PFSK-1 (cell line): ENCODE measurements around the gene CNTNAP2.

Experiments used
- FOXP2 ChIP-seq: optimal IDR thresholded peaks from 2 replicates; pipeline ENCODE3; 2011; ENCODE audit warnings: borderline replicate concordance, control low read depth, inconsistent platforms; ENCODE audit not compliant: insufficient read depth; ENCODE audit errors: extremely low read length, extremely low read depth
- POLR2AphosphoS5 ChIP-seq: IDR thresholded peaks from 2 replicates; pipeline ENCODE4 v1.6.1; 2012; ENCODE audit warnings: low read depth, mild to moderate bottlenecking, control low read depth, low read length, moderate library complexity
- SIN3A ChIP-seq: IDR thresholded peaks from 2 replicates; pipeline ENCODE4 v1.6.1; 2012; ENCODE audit warnings: mild to moderate bottlenecking, low read length, moderate library complexity, borderline replicate concordance; ENCODE audit not compliant: insufficient read depth
- TAF1 ChIP-seq: IDR thresholded peaks from 2 replicates; pipeline ENCODE4 v1.6.1; 2012; ENCODE audit warnings: low read length, control low read depth, borderline replicate concordance; ENCODE audit not compliant: insufficient read depth
- TF ChIP-seq, protein P1 (sequence below), 2 experiments: IDR thresholded peaks; 2 replicates each; pipeline versions ENCODE4 v1.6.1 to v1.8.0; 2011 to 2012; ENCODE audit warnings: low read depth in 2 of 2, low read length in 2 of 2, control low read depth in 1 of 2, inconsistent platforms in 1 of 2, mild to moderate bottlenecking in 1 of 2, moderate library complexity in 1 of 2; ENCODE audit not compliant: insufficient read depth in 1 of 2

The CNTNAP2 gene

DNA sequence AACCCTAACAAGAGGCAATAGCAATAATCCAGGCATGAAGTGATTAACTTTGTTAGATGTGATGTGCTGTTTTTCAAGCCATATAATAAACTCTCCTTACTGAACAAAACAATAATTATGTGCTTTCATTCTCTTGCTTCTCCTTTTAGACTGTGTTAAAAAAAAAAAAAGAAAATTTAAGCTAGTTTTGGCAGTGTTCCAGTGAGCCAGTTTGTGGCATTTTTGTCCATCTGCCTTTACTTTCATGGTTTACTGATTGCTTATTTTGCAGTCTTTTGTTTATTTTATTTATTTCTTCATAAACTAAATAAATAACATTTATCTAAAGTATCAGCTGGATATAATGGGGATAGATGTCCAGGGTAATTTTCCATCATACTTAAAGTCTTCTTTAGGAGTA, 625.3 kb downstream of the CNTNAP2 start:
- TF ChIP-seq, protein P1, sequence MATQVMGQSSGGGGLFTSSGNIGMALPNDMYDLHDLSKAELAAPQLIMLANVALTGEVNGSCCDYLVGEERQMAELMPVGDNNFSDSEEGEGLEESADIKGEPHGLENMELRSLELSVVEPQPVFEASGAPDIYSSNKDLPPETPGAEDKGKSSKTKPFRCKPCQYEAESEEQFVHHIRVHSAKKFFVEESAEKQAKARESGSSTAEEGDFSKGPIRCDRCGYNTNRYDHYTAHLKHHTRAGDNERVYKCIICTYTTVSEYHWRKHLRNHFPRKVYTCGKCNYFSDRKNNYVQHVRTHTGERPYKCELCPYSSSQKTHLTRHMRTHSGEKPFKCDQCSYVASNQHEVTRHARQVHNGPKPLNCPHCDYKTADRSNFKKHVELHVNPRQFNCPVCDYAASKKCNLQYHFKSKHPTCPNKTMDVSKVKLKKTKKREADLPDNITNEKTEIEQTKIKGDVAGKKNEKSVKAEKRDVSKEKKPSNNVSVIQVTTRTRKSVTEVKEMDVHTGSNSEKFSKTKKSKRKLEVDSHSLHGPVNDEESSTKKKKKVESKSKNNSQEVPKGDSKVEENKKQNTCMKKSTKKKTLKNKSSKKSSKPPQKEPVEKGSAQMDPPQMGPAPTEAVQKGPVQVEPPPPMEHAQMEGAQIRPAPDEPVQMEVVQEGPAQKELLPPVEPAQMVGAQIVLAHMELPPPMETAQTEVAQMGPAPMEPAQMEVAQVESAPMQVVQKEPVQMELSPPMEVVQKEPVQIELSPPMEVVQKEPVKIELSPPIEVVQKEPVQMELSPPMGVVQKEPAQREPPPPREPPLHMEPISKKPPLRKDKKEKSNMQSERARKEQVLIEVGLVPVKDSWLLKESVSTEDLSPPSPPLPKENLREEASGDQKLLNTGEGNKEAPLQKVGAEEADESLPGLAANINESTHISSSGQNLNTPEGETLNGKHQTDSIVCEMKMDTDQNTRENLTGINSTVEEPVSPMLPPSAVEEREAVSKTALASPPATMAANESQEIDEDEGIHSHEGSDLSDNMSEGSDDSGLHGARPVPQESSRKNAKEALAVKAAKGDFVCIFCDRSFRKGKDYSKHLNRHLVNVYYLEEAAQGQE (IDR thresholded peaks at IDR 0.05; ENCODE audit: insufficient read depth in 1 of 2, low read depth in 2 of 2, low read length in 2 of 2): no peak
- TF ChIP-seq TAF1: no peak
- TF ChIP-seq POLR2AphosphoS5: no peak
- TF ChIP-seq SIN3A: no peak
- TF ChIP-seq FOXP2: no peak

DNA sequence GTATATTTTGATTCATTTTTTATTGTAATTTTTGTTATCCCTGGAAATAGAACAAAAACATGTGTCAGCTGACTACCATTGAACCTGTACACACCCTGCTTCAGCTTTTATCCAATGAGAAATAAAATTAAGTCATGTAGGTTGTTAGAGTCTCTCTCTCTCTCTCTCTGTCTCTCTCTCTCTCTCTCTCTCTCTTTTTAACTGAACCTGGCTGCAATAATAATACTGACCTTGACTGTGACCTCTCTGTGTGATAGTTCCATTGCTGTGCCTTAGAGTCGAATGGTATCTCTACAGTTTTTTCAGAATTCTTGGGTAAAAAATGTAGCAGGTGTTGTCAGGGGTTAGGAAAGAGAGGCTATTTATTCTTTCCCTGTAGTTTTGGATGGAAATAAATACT, 637.8 kb downstream of the CNTNAP2 start:
- TF ChIP-seq, protein P1 (IDR thresholded peaks at IDR 0.05; ENCODE audit: insufficient read depth in 1 of 2, low read depth in 2 of 2, low read length in 2 of 2): no peak
- TF ChIP-seq SIN3A (no peak), FOXP2 (no peak), POLR2AphosphoS5 (no peak), TAF1 (no peak)

DNA sequence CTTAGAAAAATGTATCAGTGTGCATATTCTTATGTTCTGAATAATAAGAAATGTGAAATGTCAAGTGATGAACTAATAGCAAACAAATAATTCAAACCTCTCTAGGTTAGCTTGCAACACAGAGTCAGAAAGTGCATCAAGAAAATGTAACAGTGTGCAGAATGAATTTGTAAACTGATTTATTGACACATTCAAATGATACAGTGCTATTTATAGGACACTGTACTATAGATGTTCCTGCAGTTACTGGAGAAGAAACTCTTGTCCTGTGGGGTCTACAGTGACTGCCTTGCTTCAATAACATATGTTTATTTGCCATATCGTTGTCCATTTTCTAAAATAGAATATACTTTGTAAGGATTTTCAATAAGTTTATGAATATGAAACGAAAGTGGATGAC, 639.0 kb downstream of the CNTNAP2 start:
- TF ChIP-seq, protein P1 (IDR thresholded peaks at IDR 0.05; ENCODE audit: insufficient read depth in 1 of 2, low read depth in 2 of 2, low read length in 2 of 2): no peak
- TF ChIP-seq FOXP2 (no peak), TAF1 (no peak), SIN3A (no peak), POLR2AphosphoS5 (no peak)

DNA sequence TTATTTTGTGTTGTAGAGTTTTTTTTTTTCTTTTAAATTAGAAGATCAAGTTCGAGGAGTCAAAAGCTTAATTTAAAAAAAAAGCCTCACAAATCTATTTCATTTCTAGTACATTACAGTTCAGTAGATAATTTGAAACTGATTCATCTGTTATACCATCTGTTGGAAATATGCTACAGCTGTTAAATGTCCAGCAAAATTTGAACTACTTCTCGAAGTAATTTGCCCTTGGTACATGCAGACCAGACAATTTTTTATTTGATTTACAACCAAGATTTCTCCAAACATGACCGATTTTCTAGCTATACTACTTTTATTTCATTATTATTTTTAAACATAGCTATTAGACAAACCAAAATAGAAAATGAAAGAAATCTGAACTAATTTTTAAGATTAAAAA, 647.9 kb downstream of the CNTNAP2 start:
- TF ChIP-seq TAF1 (no peak), SIN3A (no peak)
- TF ChIP-seq, protein P1 (IDR thresholded peaks at IDR 0.05; ENCODE audit: insufficient read depth in 1 of 2, low read depth in 2 of 2, low read length in 2 of 2): no peak

DNA sequence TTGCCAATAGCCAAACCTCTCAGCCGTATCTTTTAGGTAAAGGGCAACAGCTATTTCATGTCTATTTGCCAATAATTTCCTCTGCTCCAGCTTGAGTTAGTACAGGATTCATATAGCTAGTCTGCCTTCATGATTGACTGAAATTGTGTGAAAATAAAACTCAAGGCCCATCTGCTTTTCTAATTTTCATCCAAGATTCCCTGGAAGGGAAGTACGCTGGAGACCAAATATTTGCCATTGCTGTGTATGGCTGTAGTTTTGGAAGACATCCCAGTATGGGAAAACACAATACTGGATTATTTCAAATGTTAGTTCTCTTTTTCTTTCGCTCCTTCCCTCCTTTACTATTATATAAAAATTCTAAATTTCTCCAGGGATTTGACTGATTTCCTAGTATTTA, 652.4 kb downstream of the CNTNAP2 start:
- TF ChIP-seq FOXP2: no peak
- TF ChIP-seq TAF1: no peak
- TF ChIP-seq POLR2AphosphoS5: no peak
- TF ChIP-seq, protein P1 (IDR thresholded peaks at IDR 0.05; ENCODE audit: insufficient read depth in 1 of 2, low read depth in 2 of 2, low read length in 2 of 2): no peak
- no peak for TF ChIP-seq SIN3A
